SJCRH30 (cell line): Measurements from ENCODE around the gene FSCN2. TPM values are rescaled to one million over a fixed set of nuclear protein-coding genes. Genes with fewer than 3 reads are reported as not detected.

Experiments
- DNase-seq, 2 experiments: peaks; one replicate each; pipeline ENCODE4 v3.0.0-alpha.2; 2015 to 2020
- H3K27ac ChIP-seq: fragments of 250-450 bp; sonication (Bioruptor Pico); 2 replicates; pipeline ENCODE4 v1.5.1; 2020; ENCODE audit warnings: mild to moderate bottlenecking, moderate library complexity
- H3K27me3 ChIP-seq: fragments of 250-450 bp; sonication (Bioruptor Pico); 2 replicates; pipeline ENCODE4 v1.5.1; 2020; ENCODE audit warnings: mild to moderate bottlenecking, moderate library complexity
- H3K36me3 ChIP-seq: fragments of 250-450 bp; sonication (Bioruptor Pico); 2 replicates; pipeline ENCODE4 v1.5.1; 2020; ENCODE audit warnings: mild to moderate bottlenecking, moderate library complexity
- H3K4me1 ChIP-seq: fragments of 250-450 bp; sonication (Bioruptor Pico); 2 replicates; pipeline ENCODE4 v1.5.1; 2020; ENCODE audit warnings: mild to moderate bottlenecking, moderate library complexity
- H3K4me3 ChIP-seq: fragments of 250-450 bp; sonication (Bioruptor Pico); 2 replicates; pipeline ENCODE4 v1.5.1; 2020; ENCODE audit warnings: mild to moderate bottlenecking, moderate library complexity
- H3K9me3 ChIP-seq: fragments of 250-450 bp; sonication (Bioruptor Pico); replicated peaks from 2 replicates; pipeline ENCODE4 v1.5.1; 2020; ENCODE audit warnings: mild to moderate bottlenecking, moderate library complexity
- total RNA-seq: library from RNA; depleted of rRNA; stranded (reverse); fragments of >200 nt; shearing (Covaris generic); gene quantifications from 2 replicates; pipeline ENCODE4 v1.2.3, GENCODE V29; 2014

Gene FSCN2
- total RNA-seq, 1 experiment from 2014 or later, result 0.61 TPM

GRCh38 chr17:81514739-81515529 is 13.2 kb upstream of the FSCN2 start:
- DNase-seq, result peak; percentile 92
- H3K4me3 ChIP-seq, result peak overlapping the region; percentile 81
- H3K9me3 ChIP-seq, result no peaks in the 10 kb centered on the region
- no peaks in the 10 kb centered on the region for H3K27me3 ChIP-seq
- H3K4me1 ChIP-seq, result peaks cover 21% of the 10 kb centered on the region
- H3K36me3 ChIP-seq, result peaks cover 23% of the 10 kb centered on the region
- H3K27ac ChIP-seq, result peak overlapping the region; percentile 60

- no peak for DNase-seq
- H3K4me3 ChIP-seq, result peak overlapping the region; percentile 81
- H3K9me3 ChIP-seq, result no peaks in the 10 kb centered on the region
- no peaks in the 10 kb centered on the region for H3K27me3 ChIP-seq
- no peak overlapping the region; the same call in 1 of the 2 replicates for H3K27ac ChIP-seq
- H3K36me3 ChIP-seq, result peaks cover 17% of the 10 kb centered on the region
- peaks cover 17% of the 10 kb centered on the region; the same call in 1 of the 2 replicates for H3K4me1 ChIP-seq
These were observed 12.6 kb upstream of the FSCN2 start for GRCh38 chr17:81515530-81516041.

GRCh38 chr17:81516439-81516838 is 11.7 kb upstream of the FSCN2 start:
- H3K36me3 ChIP-seq, result peaks cover 8% of the 10 kb centered on the region
- H3K4me1 ChIP-seq, result peaks cover 17% of the 10 kb centered on the region; the same call in 1 of the 2 replicates
- no peak overlapping the region for H3K27ac ChIP-seq
- no peaks in the 10 kb centered on the region for H3K27me3 ChIP-seq
- no peak overlapping the region for H3K4me3 ChIP-seq
- DNase-seq, result no peak
- no peaks in the 10 kb centered on the region for H3K9me3 ChIP-seq

GRCh38 chr17:81517009-81517338 is 11.2 kb upstream of the FSCN2 start:
- Histone ChIP-seq H3K36me3 (peaks cover 3% of the 10 kb centered on the region), H3K27me3 (no peaks in the 10 kb centered on the region), H3K4me1 (peaks cover 17% of the 10 kb centered on the region; the same call in 1 of the 2 replicates), H3K27ac (no peak overlapping the region), H3K4me3 (no peak overlapping the region), H3K9me3 (no peaks in the 10 kb centered on the region)
- no peak for DNase-seq

GRCh38 chr17:81517339-81518112 is 10.7 kb upstream of the FSCN2 start:
- peak; percentile 60 to 75 for DNase-seq
- H3K27ac ChIP-seq, result no peak overlapping the region
- H3K9me3 ChIP-seq, result no peaks in the 10 kb centered on the region
- no peaks in the 10 kb centered on the region for H3K27me3 ChIP-seq
- H3K4me3 ChIP-seq, result no peak overlapping the region
- H3K4me1 ChIP-seq, result peaks cover 17% of the 10 kb centered on the region; the same call in 1 of the 2 replicates
- H3K36me3 ChIP-seq, result no peaks in the 10 kb centered on the region

GRCh38 chr17:81518113-81518784 is 9.9 kb upstream of the FSCN2 start:
- H3K36me3 ChIP-seq, result no peaks in the 10 kb centered on the region
- H3K27me3 ChIP-seq, result peaks cover under 1% of the 10 kb centered on the region; the same call in 1 of the 2 replicates
- H3K27ac ChIP-seq, result no peak overlapping the region
- H3K4me1 ChIP-seq, result peaks cover 17% of the 10 kb centered on the region; the same call in 1 of the 2 replicates
- no peaks in the 10 kb centered on the region for H3K9me3 ChIP-seq
- DNase-seq, result peak in 1 of 2 experiments; percentile 13
- H3K4me3 ChIP-seq, result no peak overlapping the region

- Histone ChIP-seq H3K27me3 (peaks cover 5% of the 10 kb centered on the region; the same call in 1 of the 2 replicates), H3K9me3 (no peaks in the 10 kb centered on the region), H3K27ac (no peak overlapping the region), H3K4me3 (no peak overlapping the region), H3K36me3 (no peaks in the 10 kb centered on the region), H3K4me1 (peaks cover 17% of the 10 kb centered on the region; the same call in 1 of the 2 replicates)
- no peak for DNase-seq
These were observed 9.3 kb upstream of the FSCN2 start for GRCh38 chr17:81518785-81519283.

GRCh38 chr17:81519284-81520020 is 8.7 kb upstream of the FSCN2 start:
- no peaks in the 10 kb centered on the region for H3K36me3 ChIP-seq
- no peak overlapping the region for H3K4me3 ChIP-seq
- H3K9me3 ChIP-seq, result no peaks in the 10 kb centered on the region
- no peak overlapping the region for H3K27ac ChIP-seq
- H3K4me1 ChIP-seq, result peaks cover 17% of the 10 kb centered on the region; the same call in 1 of the 2 replicates
- DNase-seq, result no peak
- H3K27me3 ChIP-seq, result peaks cover 9% of the 10 kb centered on the region; the same call in 1 of the 2 replicates

GRCh38 chr17:81520021-81520901 is 7.9 kb upstream of the FSCN2 start:
- no peaks in the 10 kb centered on the region for H3K9me3 ChIP-seq
- peaks cover 17% of the 10 kb centered on the region; the same call in 1 of the 2 replicates for H3K4me1 ChIP-seq
- no peak for DNase-seq
- H3K27me3 ChIP-seq, result peaks cover 15% of the 10 kb centered on the region
- H3K4me3 ChIP-seq, result no peak overlapping the region
- H3K36me3 ChIP-seq, result no peaks in the 10 kb centered on the region
- no peak overlapping the region for H3K27ac ChIP-seq

- H3K4me1 ChIP-seq, result peaks cover 13% of the 10 kb centered on the region
- no peak overlapping the region for H3K27ac ChIP-seq
- H3K27me3 ChIP-seq, result peaks cover 40% of the 10 kb centered on the region
- DNase-seq, result peak; percentile 72 to 82
- no peak overlapping the region for H3K4me3 ChIP-seq
- no peaks in the 10 kb centered on the region for H3K36me3 ChIP-seq
- H3K9me3 ChIP-seq, result no peaks in the 10 kb centered on the region
These were observed 5.4 kb upstream of the FSCN2 start for GRCh38 chr17:81522491-81523401.

GRCh38 chr17:81523402-81524038 is 4.7 kb upstream of the FSCN2 start:
- Histone ChIP-seq H3K4me3 (no peak overlapping the region), H3K36me3 (no peaks in the 10 kb centered on the region), H3K4me1 (peaks cover 17% of the 10 kb centered on the region), H3K9me3 (no peaks in the 10 kb centered on the region), H3K27me3 (peaks cover 47% of the 10 kb centered on the region), H3K27ac (no peak overlapping the region)
- DNase-seq, result no peak
